Pulmonary artery endothelial cell (primary cell): ENCODE results near the gene AGAP3. TPM values are rescaled to one million over a fixed set of nuclear protein-coding genes. Genes with fewer than 3 reads are reported as not detected.

ENCODE experiments used
- DNase-seq: peaks from one replicate; pipeline ENCODE4 v3.0.0-alpha.2; 2011; ENCODE audit warnings: low read depth, low spot score
- total RNA-seq: library from RNA; depleted of rRNA; stranded (reverse); fragments of >200 nt; gene quantifications from 2 replicates; pipeline ENCODE4 v1.2.3, GENCODE V29; 2014

AGAP3 gene
- total RNA-seq, 1 donor from 2014 or later, result 52.1 TPM

- no peak for DNase-seq
These were observed 1.2 kb downstream of the AGAP3 start for GRCh38 chr7:151087245-151088018.

- no peak for DNase-seq
These were observed 2.0 kb downstream of the AGAP3 start for GRCh38 chr7:151088019-151088855.

- peak; percentile 91 for DNase-seq
These were observed 2.8 kb downstream of the AGAP3 start for GRCh38 chr7:151088856-151089699.

GRCh38 chr7:151089893-151090730 lies 3.8 kb downstream of the AGAP3 start:
- no peak for DNase-seq

DNA sequence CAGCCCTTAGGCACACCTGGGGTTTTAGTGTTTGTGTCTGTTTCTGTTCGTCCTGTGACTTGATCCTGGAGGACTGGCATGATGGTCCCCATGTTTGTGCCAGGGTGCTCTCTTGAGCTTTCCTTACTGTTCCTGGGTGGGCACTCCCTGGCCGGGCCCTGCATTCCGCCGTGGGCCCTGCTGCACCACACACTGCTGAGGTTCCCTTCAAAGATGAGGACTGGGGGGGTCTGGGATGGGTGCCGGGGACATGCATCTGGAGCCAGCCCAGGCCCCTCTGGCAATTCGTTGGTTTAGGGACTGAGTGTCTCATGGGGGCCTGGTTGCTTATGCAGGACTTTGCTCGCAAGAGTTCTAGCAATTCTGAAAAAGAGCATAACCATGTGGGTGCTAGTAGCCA lies 4.7 kb downstream of the AGAP3 start:
- DNase-seq, result no peak

DNA sequence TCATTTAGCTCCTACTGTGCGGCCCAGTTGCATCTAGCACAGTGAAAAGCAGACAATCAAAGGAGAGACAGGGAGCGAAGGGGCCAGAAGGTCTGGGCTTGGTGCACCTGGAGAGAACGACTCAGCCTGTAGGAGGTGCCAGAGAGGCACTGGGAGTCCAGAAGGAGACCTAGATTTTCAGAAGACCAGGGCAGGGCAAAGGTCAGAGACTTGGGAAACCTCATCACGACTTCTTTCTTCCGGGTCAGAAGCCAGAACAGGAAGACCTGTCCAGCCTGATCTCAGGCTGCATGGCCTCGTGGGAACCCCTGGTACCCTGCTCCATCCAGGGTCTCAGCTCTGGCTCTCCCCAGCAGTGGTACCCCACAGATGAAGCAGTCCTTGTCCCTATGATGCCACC lies 5.2 kb downstream of the AGAP3 start:
- DNase-seq, result no peak

DNA sequence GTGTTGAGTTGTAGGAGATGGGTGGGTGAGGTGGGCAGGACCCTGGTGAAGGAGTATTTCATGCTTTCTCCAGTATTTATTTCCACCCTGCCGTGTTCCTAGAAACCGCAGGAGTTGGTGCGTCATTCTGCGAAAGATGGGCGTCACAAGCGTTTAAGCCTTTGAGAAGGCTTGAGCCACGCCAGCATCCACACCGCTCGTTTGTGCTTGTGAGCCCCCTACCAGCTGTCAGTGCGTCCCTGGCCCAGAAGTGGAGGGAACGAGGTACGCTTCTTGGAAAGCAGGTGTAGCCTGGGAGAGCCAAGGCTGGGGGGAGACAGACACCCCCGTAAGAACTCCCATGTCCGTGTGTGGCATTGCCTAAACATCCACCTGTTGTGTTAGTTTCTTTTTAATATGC lies 5.7 kb downstream of the AGAP3 start:
- DNase-seq, result no peak

GRCh38 chr7:151093748-151094147 lies 7.5 kb downstream of the AGAP3 start:
- no peak for DNase-seq

DNA sequence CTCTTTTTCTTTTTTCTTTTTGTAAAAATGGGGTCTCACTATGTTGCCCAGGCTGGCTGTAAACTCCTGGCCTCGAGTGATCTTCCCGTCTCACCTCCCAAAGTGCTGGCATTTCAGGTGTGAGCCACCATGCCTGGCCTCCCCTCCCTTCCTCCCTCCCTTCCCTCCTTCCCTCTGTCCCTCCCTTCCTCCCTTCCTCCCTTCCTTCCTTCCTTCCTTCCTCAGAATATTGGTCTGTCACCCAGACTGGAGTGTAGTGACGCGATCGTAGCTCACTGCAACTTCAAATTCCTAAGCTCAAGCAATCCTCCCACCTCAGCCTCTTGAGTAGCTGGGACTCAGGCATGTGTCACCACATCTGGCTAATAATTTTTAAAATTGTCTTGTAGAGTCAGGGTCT lies 8.4 kb downstream of the AGAP3 start:
- DNase-seq, result no peak

DNA sequence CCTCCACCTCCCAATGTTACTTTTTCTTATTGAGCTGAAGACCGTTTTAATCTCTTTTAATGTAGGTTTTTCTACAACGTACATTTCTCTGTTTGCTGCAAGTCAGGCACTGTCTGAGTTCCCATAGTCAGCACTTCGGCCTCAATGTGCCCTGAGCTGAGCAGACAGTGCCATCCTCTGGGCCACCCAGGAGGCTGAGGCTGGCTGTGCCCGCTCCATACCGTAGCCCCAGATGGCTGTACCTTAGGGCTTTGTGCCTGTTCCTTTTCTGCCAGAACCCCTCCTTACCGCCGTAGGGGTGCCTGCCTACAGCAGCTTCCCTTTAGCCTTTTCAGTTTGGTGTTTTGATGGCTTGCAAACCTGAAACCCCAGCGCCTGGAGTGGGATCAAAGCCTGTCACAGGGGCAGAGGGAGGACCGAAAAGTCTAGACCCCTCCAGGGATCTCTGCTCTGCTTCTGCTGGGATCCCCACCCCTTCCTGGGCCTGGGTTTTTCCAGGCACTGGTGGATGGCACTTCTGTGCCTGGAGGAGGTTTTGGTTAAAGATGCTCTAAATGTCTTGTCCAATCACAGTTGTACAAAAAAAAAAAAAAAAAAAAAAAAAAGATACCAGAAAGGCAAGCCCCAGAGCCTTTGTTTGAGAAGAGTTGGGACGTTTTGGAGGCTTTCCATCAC lies 9.0 kb downstream of the AGAP3 start:
- DNase-seq, result no peak

DNA sequence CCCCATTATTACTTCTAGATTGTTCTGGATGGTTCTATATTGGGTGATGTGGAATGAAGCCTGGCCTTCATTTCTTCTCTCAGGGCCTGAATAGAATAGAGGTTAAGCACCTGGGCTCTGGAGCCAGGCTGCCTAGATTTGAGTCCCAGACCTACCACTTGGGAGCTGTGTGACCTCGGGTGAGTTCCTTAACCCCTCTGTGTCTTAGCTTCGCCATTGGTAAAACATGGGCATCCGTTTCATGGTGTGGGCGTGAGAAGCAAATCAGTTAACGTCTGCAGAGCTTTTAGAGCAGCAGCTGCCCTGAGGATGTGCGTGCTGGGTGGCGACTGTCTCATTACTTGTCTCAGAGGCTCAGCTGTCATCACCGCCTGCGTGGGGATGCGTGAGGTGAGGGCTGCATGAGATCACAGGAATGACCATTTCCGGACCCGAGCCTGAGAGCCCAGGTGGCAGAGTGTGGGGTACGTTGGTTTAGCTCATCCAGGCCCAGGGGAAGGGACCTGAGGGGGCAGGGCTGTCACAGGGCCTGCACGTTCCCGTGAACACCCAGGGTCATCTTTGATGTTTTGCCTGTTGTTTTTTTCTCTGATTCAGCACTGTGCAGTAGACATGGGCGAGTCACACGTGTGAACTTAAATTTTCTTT lies 9.7 kb downstream of the AGAP3 start:
- no peak for DNase-seq

GRCh38 chr7:151099486-151100211 lies 13.4 kb downstream of the AGAP3 start:
- DNase-seq, result no peak

DNA sequence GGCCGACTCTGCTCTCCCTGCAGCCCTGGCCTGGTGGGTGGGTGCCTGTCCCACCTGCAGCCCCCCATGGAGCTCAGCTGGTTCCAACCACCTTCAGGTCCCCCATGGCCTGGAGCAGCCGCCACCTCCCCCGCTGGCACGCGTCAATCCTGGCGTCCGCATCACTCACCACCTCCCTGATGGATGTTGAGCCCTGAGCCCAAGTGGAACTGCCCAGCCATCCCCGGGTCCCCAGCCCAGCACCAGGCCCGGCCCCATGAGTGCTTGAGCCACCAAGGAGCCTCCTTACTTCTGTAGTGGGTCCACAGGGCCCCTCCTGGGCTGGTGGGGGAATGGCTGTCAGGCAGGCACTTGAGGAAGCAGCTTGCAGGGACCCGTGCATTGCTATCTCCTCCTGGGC lies 14.6 kb downstream of the AGAP3 start:
- DNase-seq, result no peak

DNA sequence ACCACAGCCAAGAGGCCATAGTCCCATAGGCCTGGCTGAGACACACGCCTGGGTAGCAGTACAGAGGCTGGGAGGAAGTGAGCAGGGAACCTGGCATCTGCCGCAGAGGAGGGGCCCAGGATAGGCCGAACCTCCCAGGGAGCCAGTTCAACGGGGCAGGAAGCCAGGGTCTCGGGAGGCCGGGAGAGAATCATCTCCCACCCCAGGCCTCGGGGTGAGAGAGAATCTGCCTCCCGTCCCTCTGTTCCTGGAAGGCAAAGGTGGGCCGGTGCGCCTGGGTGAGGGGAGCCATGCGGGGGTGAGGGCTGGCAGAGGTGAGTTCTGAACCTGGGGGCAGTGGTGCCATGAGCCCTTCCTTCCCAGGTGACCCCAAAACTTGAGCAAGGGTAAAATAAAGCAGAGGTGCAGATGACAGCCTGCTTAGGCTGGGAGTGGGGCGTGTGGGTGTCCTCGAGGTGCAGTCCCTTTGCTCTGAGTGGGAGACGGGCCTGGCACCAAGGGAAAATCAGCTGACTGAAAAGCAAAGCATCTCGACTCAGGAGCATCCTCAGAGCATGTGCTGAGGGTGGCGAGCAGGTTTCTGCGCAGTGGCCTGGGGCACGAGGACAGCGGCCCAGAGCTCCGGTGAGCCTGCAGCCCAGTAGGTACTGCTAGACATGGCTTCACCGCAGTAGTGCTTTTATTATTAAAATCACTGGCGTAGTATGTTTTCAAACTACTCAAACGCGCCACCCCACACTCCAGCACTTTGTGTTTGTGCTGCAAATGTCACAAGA lies 15.5 kb downstream of the AGAP3 start:
- no peak for DNase-seq

DNA sequence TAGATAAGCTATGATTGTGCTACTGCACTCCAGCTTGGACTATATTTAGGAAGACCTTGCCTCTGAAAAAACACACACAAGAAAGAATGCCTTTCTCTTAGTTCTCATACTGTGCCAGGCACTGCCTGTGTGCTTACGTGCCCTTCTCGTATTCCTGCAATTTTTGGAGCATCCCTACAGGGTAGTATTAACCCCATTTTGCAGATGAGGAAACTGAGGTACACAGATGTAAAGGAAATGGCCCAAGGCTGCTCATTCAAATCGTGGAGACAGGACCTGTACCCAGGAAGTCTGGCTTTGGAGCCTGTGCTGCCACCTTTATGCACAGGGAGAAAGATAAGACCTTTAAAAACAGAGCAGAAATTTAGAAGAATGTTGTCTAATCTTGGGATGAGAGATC lies 16.7 kb downstream of the AGAP3 start:
- no peak for DNase-seq

GRCh38 chr7:151103973-151104372 lies 17.7 kb downstream of the AGAP3 start:
- DNase-seq, result no peak

DNA sequence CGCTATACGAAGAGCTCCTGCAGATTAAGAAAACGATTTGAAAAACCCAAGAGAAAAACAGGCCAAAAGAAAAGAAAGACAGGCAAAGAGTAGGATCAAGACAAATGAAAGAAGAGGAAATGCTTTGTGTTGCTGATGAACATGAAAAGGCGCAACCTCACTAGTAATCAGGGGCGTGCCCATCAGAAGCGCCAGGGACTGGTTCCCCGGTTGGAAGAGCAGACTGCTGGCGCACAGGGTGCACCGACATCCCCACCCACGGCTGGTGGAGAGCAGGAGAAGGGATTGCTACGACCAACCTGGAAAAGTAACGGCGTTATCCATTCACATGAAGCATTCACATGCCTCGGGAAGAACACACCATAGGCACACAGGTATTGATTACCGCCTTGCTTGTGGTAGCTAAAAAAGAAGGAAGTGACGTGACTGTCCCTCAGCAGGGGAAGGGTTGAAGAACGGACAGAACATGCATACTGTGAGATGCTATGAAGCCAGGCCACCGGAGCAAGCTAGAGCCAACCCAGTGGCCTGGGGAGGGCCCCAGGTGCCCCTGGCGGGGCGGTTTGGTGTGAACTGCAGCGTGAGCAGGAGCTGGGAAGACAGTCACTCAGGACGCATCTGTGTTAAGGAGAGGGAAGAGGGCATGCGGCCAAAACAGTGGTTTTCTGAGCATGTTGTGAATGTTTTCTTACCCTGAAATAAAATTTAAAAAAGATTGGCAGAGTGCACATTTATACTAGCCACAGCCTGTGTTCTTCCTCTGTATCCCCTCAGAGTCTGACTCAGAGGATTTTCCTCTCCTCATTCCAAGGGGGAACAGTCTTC lies 18.3 kb downstream of the AGAP3 start:
- no peak for DNase-seq

DNA sequence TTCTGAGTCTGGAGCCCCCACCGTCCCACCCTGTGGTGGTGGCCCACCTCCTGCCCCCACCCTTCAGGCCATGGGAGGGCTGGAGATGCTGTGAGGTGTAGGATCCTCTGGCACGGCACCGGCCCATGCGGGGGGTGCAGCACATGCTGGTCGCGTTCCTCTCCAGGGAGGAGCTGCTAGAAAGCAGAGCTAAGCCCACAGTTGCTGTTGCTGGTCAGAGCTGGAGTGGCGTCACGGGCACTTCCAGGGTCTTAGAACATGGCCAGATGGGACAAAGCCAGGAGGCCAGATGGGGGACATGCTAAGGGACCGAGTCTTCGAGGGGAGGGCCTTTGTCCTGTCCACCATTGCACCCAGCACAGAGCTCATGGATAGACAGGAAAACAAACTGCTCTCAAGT lies 21.6 kb downstream of the AGAP3 start:
- no peak for DNase-seq
